HG02884 (cell line): Measurements from ENCODE around the gene SLC30A10.
"Not testable (repeated sequence)": the region's sequence is repeated elsewhere in the genome, so short reads cannot be mapped to it uniquely, and the experiment has no call there.

Source experiments
- ATAC-seq: cut with Tn5 transposase; IDR thresholded peaks from one replicate; pipeline ENCODE4 v1.9.1; 2021; ENCODE audit warnings: mild to moderate bottlenecking, moderate library complexity; ENCODE audit not compliant: unreplicated experiment

The SLC30A10 gene

GRCh38 chr1:219897914-219898313 lies 30.4 kb downstream of the SLC30A10 start:
- no peak for ATAC-seq

GRCh38 chr1:219892271-219892670 lies 36.1 kb downstream of the SLC30A10 start:
- ATAC-seq, result not testable (repeated sequence)

- not testable (repeated sequence) for ATAC-seq
Measured at GRCh38 chr1:219891846-219892245, 36.5 kb downstream of the SLC30A10 start.

- not testable (repeated sequence) for ATAC-seq
Measured at GRCh38 chr1:219888667-219889066, 39.7 kb downstream of the SLC30A10 start.

DNA sequence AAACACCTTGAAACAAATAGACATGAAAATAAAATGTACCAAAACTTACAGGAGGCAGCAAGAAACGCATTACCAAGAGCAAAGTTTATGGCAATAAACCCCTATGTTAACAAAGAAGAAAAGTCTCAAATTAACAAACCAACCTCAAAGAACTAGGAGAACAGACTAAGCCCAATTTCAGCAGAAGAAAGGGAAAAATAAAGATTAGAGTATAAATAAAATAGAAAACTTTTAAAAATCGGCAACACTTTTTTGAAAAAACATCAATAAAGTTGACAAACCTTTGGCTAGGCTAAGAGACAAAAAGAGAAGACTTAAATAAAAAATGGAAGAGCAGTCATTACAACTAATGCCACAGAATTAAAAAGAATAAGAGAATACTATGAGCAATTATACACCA lies 42.7 kb downstream of the SLC30A10 start:
- ATAC-seq, result no peak

- no peak for ATAC-seq
Measured at GRCh38 chr1:219883400-219884332, 44.7 kb downstream of the SLC30A10 start.

- no peak for ATAC-seq
Measured at GRCh38 chr1:219882755-219883154, 45.6 kb downstream of the SLC30A10 start.

- ATAC-seq, result no peak
Measured at GRCh38 chr1:219882096-219882495, 46.3 kb downstream of the SLC30A10 start.

- ATAC-seq, result no peak
Measured at GRCh38 chr1:219880765-219881457, 47.4 kb downstream of the SLC30A10 start.

- ATAC-seq, result no peak
Measured at GRCh38 chr1:219876798-219877209, 51.6 kb downstream of the SLC30A10 start.

GRCh38 chr1:219875860-219876259 lies 52.5 kb downstream of the SLC30A10 start:
- ATAC-seq, result no peak

DNA sequence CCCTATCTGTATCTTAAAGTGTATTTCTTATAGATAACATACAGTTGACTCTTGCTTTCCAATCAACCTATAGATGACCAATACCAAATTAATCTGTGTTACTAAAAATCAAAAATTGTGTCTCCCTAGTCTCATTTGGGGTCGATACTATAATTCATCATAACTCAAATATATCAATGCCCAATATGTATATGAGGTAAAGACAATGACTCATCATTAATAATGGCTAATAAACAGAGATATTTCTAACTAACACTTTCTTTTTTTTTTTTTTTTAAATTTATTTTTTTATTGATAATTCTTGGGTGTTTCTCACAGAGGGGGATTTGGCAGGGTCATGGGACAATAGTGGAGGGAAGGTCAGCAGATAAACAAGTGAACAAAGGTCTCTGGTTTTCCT lies 55.8 kb downstream of the SLC30A10 start:
- ATAC-seq, result not testable (repeated sequence)

DNA sequence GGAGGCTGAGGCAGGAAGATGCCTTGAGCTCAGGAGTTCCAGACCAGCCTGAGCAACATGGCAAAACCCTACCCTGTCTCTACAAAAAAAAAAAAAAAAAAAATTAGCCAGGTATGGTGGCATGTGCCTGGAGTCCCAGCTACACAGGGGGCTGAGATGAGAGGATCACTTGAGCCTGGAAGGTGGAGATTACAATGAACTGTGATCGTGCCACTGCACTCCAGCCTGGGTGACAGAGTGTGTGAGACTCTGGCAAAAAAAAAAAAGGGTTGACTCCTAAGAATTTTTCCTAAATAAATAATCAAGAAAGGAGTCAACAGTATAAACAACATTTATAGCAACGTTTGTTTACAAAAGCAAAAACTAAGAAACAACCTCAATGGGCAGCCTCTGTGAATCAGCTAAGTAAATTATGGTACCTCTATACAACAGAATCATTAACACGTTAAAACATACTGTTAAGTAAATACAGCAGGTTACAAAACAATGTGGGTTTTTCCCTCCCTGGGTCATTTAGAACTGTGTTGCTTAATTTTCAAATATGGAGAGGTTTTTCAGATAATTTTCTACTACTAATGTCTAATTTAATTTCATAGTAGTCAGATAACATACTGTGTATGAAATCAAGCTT lies 56.8 kb downstream of the SLC30A10 start:
- no peak for ATAC-seq

- not testable (repeated sequence) for ATAC-seq
Measured at GRCh38 chr1:219868615-219869014, 59.7 kb downstream of the SLC30A10 start.
